Thoracic aorta (tissue), 2 donors: ENCODE data around the gene CFAP58. TPM values are rescaled to one million over a fixed set of nuclear protein-coding genes. Genes with fewer than 3 reads are reported as not detected.
A peak's percentile ranks its signal among the peaks of the same experiment; 100 is the strongest.

Experiments
- ATAC-seq: fragments of 150-250 bp; one replicate; pipeline ENCODE4 v1.8.0; 2017; ENCODE audit warnings: low read depth; ENCODE audit not compliant: insufficient number of reproducible peaks, low FRiP score
- DNase-seq: peaks from one replicate; pipeline ENCODE4 v3.0.0-alpha.2; 2020; ENCODE audit warnings: low spot score
- H3K27ac ChIP-seq, 2 donors: fragments of 200-600 bp; sonication (generic); 1 replicate in 1 of 2; 2 replicates in 1 of 2; pipeline ENCODE4 v1.5.1; 2016; ENCODE audit warnings: mild to moderate bottlenecking in 2 of 2, moderate library complexity in 2 of 2
- H3K27me3 ChIP-seq: fragments of 200-600 bp; sonication (generic); replicated peaks from 2 replicates; pipeline ENCODE4 v1.6.0; 2016; ENCODE audit warnings: mild to moderate bottlenecking; ENCODE audit not compliant: insufficient read depth
- H3K36me3 ChIP-seq: fragments of 200-600 bp; sonication (generic); one replicate; pipeline ENCODE4 v1.5.1; 2016
- H3K4me1 ChIP-seq, 2 donors: fragments of 200-600 bp; sonication (generic); 1 replicate in 1 of 2; 2 replicates in 1 of 2; pipeline versions ENCODE4 v1.5.1 to v1.6.0; 2016; ENCODE audit warnings: low read depth in 2 of 2, mild to moderate bottlenecking in 1 of 2; ENCODE audit not compliant: control insufficient read depth in 1 of 2
- H3K4me3 ChIP-seq: fragments of 200-600 bp; sonication (generic); 2 replicates; pipeline ENCODE4 v1.5.1; 2016; ENCODE audit warnings: mild to moderate bottlenecking
- H3K9me3 ChIP-seq: fragments of 200-600 bp; sonication (generic); 2 replicates; pipeline ENCODE4 v1.5.1; 2016
- CTCF ChIP-seq: fragments of 200-600 bp; sonication (generic); IDR thresholded peaks from one replicate; pipeline ENCODE4 v1.5.1; 2019; ENCODE audit warnings: antibody characterized with exemption
- total RNA-seq, 2 donors: library from RNA; depleted of rRNA; stranded (reverse); fragments of >200 nt; gene quantifications; one replicate each; pipeline versions ENCODE4 v1.1.0 to v1.2.3, GENCODE V29; 2016

CFAP58 gene
- total RNA-seq, 2 donors from 2014 or later, result 0.35 to 0.68 TPM

- H3K36me3 ChIP-seq, result no peaks in the 10 kb centered on the region
- H3K9me3 ChIP-seq, result no peaks in the 10 kb centered on the region
- DNase-seq (no peak), ATAC-seq (no peak)
- TF ChIP-seq CTCF, result no peak
- peak overlapping the region in 1 of 2 donors; percentile 17 for H3K27ac ChIP-seq
- H3K27me3 ChIP-seq, result no peaks in the 10 kb centered on the region
- peaks cover 5 to 21% of the 10 kb centered on the region in 2 donors for H3K4me1 ChIP-seq
- peak overlapping the region; percentile 52 for H3K4me3 ChIP-seq
These were observed 4.0 kb upstream of the CFAP58 start for GRCh38 chr10:104349623-104350126.

GRCh38 chr10:104350127-104350635 is 3.5 kb upstream of the CFAP58 start:
- peak overlapping the region in 1 of 2 donors; percentile 17 for H3K27ac ChIP-seq
- H3K4me3 ChIP-seq, result peak overlapping the region; percentile 52
- peak; percentile 66 for TF ChIP-seq CTCF
- no peaks in the 10 kb centered on the region for H3K36me3 ChIP-seq
- no peak for DNase-seq
- H3K4me1 ChIP-seq, result peaks cover 5 to 21% of the 10 kb centered on the region in 2 donors
- ATAC-seq, result peak; percentile 47
- H3K9me3 ChIP-seq, result no peaks in the 10 kb centered on the region
- H3K27me3 ChIP-seq, result no peaks in the 10 kb centered on the region

- DNase-seq, result no peak
- Histone ChIP-seq H3K9me3 (no peaks in the 10 kb centered on the region), H3K27ac (peak overlapping the region in 1 of 2 donors; percentile 8), H3K27me3 (no peaks in the 10 kb centered on the region), H3K4me3 (no peak overlapping the region), H3K36me3 (no peaks in the 10 kb centered on the region), H3K4me1 (peaks cover 5 to 21% of the 10 kb centered on the region in 2 donors)
- TF ChIP-seq CTCF, result no peak
- no peak for ATAC-seq
These were observed 2.5 kb upstream of the CFAP58 start for GRCh38 chr10:104351061-104351702.

GRCh38 chr10:104351919-104352318 is 1.7 kb upstream of the CFAP58 start:
- DNase-seq, result no peak
- Histone ChIP-seq H3K27me3 (no peaks in the 10 kb centered on the region), H3K4me1 (peaks cover 5 to 21% of the 10 kb centered on the region in 2 donors), H3K9me3 (no peaks in the 10 kb centered on the region), H3K4me3 (no peak overlapping the region), H3K36me3 (no peaks in the 10 kb centered on the region), H3K27ac (no peak overlapping the region)
- no peak for ATAC-seq
- TF ChIP-seq CTCF, result no peak

GRCh38 chr10:104359811-104360210 is 6.2 kb downstream of the CFAP58 start:
- Histone ChIP-seq H3K27me3 (no peaks in the 10 kb centered on the region), H3K9me3 (no peaks in the 10 kb centered on the region), H3K36me3 (no peaks in the 10 kb centered on the region), H3K27ac (no peak overlapping the region), H3K4me3 (no peak overlapping the region), H3K4me1 (no peaks in the 10 kb centered on the region)
- ATAC-seq (no peak), DNase-seq (no peak)
- no peak for TF ChIP-seq CTCF
